HG02938 (cell line): ENCODE results near the gene TRABD2B.

Experiments used
- ATAC-seq: cut with Tn5 transposase; IDR thresholded peaks from one replicate; pipeline ENCODE4 v1.9.1; 2021; ENCODE audit warnings: mild to moderate bottlenecking, moderate library complexity; ENCODE audit not compliant: unreplicated experiment

Gene TRABD2B

GRCh38 chr1:47837056-47837830, 159.9 kb downstream of the TRABD2B start:
- no peak for ATAC-seq

- no peak for ATAC-seq
These were observed 161.8 kb downstream of the TRABD2B start for GRCh38 chr1:47835409-47835808.

GRCh38 chr1:47834326-47834725, 162.9 kb downstream of the TRABD2B start:
- no peak for ATAC-seq

GRCh38 chr1:47830641-47831333, 166.4 kb downstream of the TRABD2B start:
- no peak for ATAC-seq

GRCh38 chr1:47830021-47830420, 167.2 kb downstream of the TRABD2B start:
- no peak for ATAC-seq

DNA sequence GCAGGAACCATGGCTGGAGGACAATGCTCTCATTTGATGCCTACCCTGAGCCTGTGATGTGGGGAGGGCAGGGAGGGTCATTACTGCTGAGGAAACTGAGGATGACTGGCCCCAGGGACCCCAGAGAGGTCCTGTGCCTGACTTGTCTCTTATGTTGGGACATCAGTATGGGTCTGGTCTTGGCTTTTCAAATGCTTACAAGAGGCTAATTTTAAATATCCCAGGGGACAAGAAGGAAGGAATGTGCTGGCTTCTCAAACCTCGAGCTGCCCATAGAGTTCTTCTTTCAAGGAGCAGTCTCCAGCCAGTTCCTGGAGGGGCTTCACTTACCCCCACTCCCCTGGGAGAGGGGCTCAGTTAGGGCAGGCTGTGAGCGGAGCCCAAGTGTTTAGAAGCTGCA, 168.2 kb downstream of the TRABD2B start:
- no peak for ATAC-seq

GRCh38 chr1:47827109-47827508, 170.1 kb downstream of the TRABD2B start:
- ATAC-seq = no peak

GRCh38 chr1:47824716-47825115, 172.5 kb downstream of the TRABD2B start:
- no peak for ATAC-seq

GRCh38 chr1:47824297-47824696, 172.9 kb downstream of the TRABD2B start:
- no peak for ATAC-seq

DNA sequence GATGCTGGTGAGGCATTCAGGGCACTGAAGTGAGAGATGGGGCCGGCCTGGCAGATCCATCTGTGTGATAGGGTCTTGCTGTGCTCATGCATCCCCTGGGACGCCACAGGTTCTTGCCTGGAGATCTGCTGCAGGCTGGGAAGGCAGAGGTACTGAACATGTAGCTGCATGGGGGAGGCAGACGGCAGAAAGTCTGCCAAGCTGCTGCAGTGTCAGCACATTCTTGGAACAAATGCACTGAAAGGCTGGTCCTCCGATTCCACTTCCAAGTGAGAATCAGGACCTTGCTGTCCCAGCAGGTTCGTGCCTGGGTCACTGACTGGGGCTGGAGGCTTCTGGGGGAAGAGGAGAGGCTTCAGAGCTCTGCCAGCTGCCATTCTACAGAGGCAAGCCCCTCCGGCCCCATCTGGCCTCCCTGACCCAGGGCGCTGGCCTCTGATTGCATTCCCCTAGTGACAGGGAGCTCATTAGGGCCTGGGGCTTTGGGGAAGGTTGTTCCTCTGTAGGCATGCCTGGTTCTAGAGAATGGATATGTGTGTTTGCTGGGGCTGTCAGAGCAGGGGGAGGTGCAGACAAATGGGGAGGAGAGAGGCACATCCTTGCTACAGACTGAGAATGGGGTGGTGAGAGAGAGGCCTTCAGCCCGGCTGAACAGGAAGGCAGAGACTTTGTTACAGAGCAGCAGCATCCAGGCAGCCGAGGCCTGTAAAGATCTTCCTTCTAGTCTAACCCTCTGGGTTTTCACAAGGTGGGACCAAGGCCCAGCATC, 174.0 kb downstream of the TRABD2B start:
- no peak for ATAC-seq

- ATAC-seq = no peak
These were observed 175.4 kb downstream of the TRABD2B start for GRCh38 chr1:47821760-47822159.

DNA sequence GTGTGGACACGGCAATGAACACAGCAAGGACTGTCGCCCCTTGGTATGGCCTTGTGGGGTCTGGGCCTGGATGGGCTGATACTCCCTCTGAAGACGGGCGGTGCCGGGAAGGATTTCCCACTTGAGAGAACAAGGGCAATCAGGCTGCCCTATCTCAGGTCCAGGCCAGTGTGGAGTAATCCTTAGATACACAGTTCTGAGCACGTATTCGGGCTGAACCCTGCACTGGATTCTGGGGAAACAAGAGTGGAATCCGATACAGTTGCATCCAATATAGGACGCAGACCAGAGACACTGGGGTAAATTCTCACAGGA, 177.7 kb downstream of the TRABD2B start:
- no peak for ATAC-seq

GRCh38 chr1:47818682-47819573, 178.3 kb downstream of the TRABD2B start:
- no peak for ATAC-seq

- ATAC-seq = no peak
These were observed 179.3 kb downstream of the TRABD2B start for GRCh38 chr1:47817861-47818260.

GRCh38 chr1:47816325-47817071, 180.7 kb downstream of the TRABD2B start:
- no peak for ATAC-seq

- ATAC-seq = no peak
These were observed 182.4 kb downstream of the TRABD2B start for GRCh38 chr1:47814612-47815395.

- ATAC-seq = no peak
These were observed 183.2 kb downstream of the TRABD2B start for GRCh38 chr1:47813970-47814369.

- ATAC-seq = no peak
These were observed 184.2 kb downstream of the TRABD2B start for GRCh38 chr1:47812904-47813514.
